OCI-LY1 (cell line): ENCODE results near the gene SNRNP35.

Experiments
- EZH2 ChIP-seq: fragments of 200-600 bp; sonication (generic), shearing (Covaris generic); IDR thresholded peaks from 2 replicates; pipeline ENCODE4 v1.8.0; 2017; ENCODE audit warnings: borderline replicate concordance, mixed run types, mild to moderate bottlenecking, antibody characterized with exemption, low read length, moderate library complexity, mixed read lengths
- TF ChIP-seq, protein P1 (sequence below): fragments of 200-600 bp; sonication (generic), shearing (Covaris generic); IDR thresholded peaks from 2 replicates; pipeline ENCODE4 v1.5.1; 2017; ENCODE audit warnings: mild to moderate bottlenecking, antibody characterized with exemption, low read length, moderate library complexity, mixed read lengths

DNA sequence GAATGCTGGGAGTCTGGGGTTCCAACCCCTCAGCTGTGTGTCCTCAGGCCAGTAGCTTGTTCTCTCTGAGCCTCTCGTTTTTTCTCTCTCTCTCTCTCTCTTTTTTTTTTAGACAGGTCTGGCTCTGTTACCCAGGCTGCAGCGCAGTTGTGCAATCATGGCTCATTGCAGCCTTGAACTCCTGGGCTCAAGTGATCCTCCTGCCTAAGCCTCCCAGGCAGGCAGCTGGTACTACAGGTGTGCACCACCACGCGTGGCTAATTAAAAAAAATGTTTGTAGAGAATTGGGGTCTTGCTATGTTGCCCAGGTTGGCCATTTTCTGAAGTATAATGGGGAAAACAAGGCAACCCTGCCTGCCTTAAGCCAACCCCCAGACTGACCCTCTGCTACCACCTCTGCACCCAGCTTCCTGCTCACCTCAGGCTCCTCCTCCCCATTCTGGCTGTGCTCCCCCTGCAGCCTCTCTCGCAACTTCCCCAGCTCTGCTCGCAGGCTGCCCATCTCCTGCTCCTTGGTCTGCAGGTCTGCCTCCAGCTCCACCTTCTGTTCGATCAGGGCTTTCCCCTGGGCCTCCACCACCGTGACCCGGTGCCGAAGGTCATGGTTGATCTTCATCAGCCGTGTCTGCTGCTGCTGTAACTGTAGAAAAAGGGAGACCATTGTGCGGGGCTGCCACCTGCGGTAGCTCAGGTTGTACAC lies 40.3 kb downstream of the SNRNP35 start:
- TF ChIP-seq, protein P1, sequence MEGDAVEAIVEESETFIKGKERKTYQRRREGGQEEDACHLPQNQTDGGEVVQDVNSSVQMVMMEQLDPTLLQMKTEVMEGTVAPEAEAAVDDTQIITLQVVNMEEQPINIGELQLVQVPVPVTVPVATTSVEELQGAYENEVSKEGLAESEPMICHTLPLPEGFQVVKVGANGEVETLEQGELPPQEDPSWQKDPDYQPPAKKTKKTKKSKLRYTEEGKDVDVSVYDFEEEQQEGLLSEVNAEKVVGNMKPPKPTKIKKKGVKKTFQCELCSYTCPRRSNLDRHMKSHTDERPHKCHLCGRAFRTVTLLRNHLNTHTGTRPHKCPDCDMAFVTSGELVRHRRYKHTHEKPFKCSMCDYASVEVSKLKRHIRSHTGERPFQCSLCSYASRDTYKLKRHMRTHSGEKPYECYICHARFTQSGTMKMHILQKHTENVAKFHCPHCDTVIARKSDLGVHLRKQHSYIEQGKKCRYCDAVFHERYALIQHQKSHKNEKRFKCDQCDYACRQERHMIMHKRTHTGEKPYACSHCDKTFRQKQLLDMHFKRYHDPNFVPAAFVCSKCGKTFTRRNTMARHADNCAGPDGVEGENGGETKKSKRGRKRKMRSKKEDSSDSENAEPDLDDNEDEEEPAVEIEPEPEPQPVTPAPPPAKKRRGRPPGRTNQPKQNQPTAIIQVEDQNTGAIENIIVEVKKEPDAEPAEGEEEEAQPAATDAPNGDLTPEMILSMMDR, result no peak
- no peak for TF ChIP-seq EZH2
